H9 (cell line): Measurements from ENCODE around the gene DTNBP1. TPM values are rescaled to one million over a fixed set of nuclear protein-coding genes. Genes with fewer than 3 reads are reported as not detected.

ENCODE experiments used
- DNase-seq: peaks from one replicate; pipeline ENCODE4 v3.0.0-alpha.2; 2017
- H2AFZ ChIP-seq: one replicate; pipeline ENCODE4 v1.6.1; 2013; ENCODE audit warnings: mild to moderate bottlenecking, low read length, control low read depth, moderate library complexity
- H2AK5ac ChIP-seq: 2 replicates; pipeline ENCODE4 v1.6.1; 2013; ENCODE audit warnings: low read length, control low read depth, mixed read lengths; ENCODE audit not compliant: insufficient read length
- H2BK120ac ChIP-seq: one replicate; pipeline ENCODE4 v1.6.1; 2013; ENCODE audit warnings: low read depth, mild to moderate bottlenecking, low read length, control low read depth, inconsistent platforms; ENCODE audit not compliant: poor library complexity, severe bottlenecking
- H2BK12ac ChIP-seq: 2 replicates; pipeline ENCODE4 v1.6.1; 2013; ENCODE audit warnings: low read length, control low read depth, mixed read lengths, low read depth; ENCODE audit not compliant: insufficient read length
- H2BK15ac ChIP-seq: 2 replicates; pipeline ENCODE4 v1.6.1; 2013; ENCODE audit warnings: low read depth, low read length, control low read depth
- H2BK20ac ChIP-seq: one replicate; pipeline ENCODE4 v1.6.1; 2013; ENCODE audit warnings: low read depth, mild to moderate bottlenecking, low read length, control low read depth, inconsistent platforms; ENCODE audit not compliant: poor library complexity, severe bottlenecking
- H2BK5ac ChIP-seq: 2 replicates; pipeline ENCODE4 v1.6.1; 2013; ENCODE audit warnings: low read length, control low read depth, mixed read lengths; ENCODE audit not compliant: insufficient read length
- H3K14ac ChIP-seq: 2 replicates; pipeline ENCODE4 v1.6.1; 2013; ENCODE audit warnings: low read length, control low read depth; ENCODE audit not compliant: insufficient read depth
- H3K18ac ChIP-seq: 2 replicates; pipeline ENCODE4 v1.6.1; 2013; ENCODE audit warnings: low read depth, mild to moderate bottlenecking, mixed read lengths, low read length, control low read depth; ENCODE audit not compliant: insufficient read length
- H3K23ac ChIP-seq: 2 replicates; pipeline ENCODE4 v1.6.1; 2013; ENCODE audit warnings: low read length, control low read depth, mixed read lengths, low read depth; ENCODE audit not compliant: insufficient read length
- H3K23me2 ChIP-seq: 2 replicates; pipeline ENCODE4 v1.6.1; 2013; ENCODE audit warnings: low read depth, mild to moderate bottlenecking, mixed read lengths, low read length, control low read depth; ENCODE audit not compliant: insufficient read length, poor library complexity, severe bottlenecking
- H3K27ac ChIP-seq: 2 replicates; pipeline ENCODE4 v1.5.1; 2013; ENCODE audit warnings: low read length, control low read depth, mixed read lengths, low read depth; ENCODE audit not compliant: insufficient read length
- H3K27me3 ChIP-seq: 2 replicates; pipeline ENCODE4 v1.6.1; 2013; ENCODE audit warnings: low read length, control low read depth, inconsistent platforms; ENCODE audit not compliant: insufficient read depth
- H3K4ac ChIP-seq: 2 replicates; pipeline ENCODE4 v1.6.1; 2013; ENCODE audit warnings: low read depth, mild to moderate bottlenecking, control low read depth, inconsistent platforms, low read length, moderate library complexity
- H3K4me1 ChIP-seq: 2 replicates; pipeline ENCODE4 v1.6.1; 2013; ENCODE audit warnings: low read length, control low read depth, inconsistent platforms; ENCODE audit not compliant: insufficient read depth
- H3K4me2 ChIP-seq: 2 replicates; pipeline ENCODE4 v1.6.1; 2013; ENCODE audit warnings: low read length, control low read depth, mixed read lengths; ENCODE audit not compliant: insufficient read length, insufficient read depth
- H3K56ac ChIP-seq: 2 replicates; pipeline ENCODE4 v1.6.1; 2013; ENCODE audit warnings: low read depth, mild to moderate bottlenecking, mixed read lengths, low read length, control low read depth; ENCODE audit not compliant: insufficient read length
- H3K79me1 ChIP-seq: 2 replicates; pipeline ENCODE4 v1.6.1; 2013; ENCODE audit warnings: low read depth, mild to moderate bottlenecking, moderate library complexity, low read length, control low read depth, inconsistent platforms; ENCODE audit not compliant: insufficient read depth, poor library complexity, severe bottlenecking
- H3K79me2 ChIP-seq: 2 replicates; pipeline ENCODE4 v1.6.1; 2013; ENCODE audit warnings: low read length, control low read depth, inconsistent platforms; ENCODE audit not compliant: insufficient read depth
- H3K9ac ChIP-seq: 2 replicates; pipeline ENCODE4 v1.6.1; 2013; ENCODE audit warnings: low read length, control low read depth, mixed read lengths; ENCODE audit not compliant: insufficient read length; ENCODE audit errors: extremely low read depth
- H3K9me3 ChIP-seq: one replicate; pipeline ENCODE4 v1.6.1; 2013; ENCODE audit warnings: low read depth, low read length, inconsistent platforms; ENCODE audit not compliant: control insufficient read depth
- H3T11ph ChIP-seq: one replicate; pipeline ENCODE4 v1.6.1; 2013; ENCODE audit warnings: mild to moderate bottlenecking, low read length, control low read depth, inconsistent platforms
- H4K20me1 ChIP-seq: one replicate; pipeline ENCODE4 v1.6.1; 2013; ENCODE audit not compliant: control insufficient read depth, insufficient read length, insufficient read depth
- H4K5ac ChIP-seq: 2 replicates; pipeline ENCODE4 v1.6.1; 2013; ENCODE audit warnings: low read depth, mild to moderate bottlenecking, mixed read lengths, low read length, control low read depth; ENCODE audit not compliant: insufficient read length
- H4K8ac ChIP-seq: replicated peaks from 2 replicates; pipeline ENCODE4 v1.6.1; 2013; ENCODE audit warnings: low read length, control low read depth, mixed read lengths, low read depth; ENCODE audit not compliant: insufficient read length
- H4K91ac ChIP-seq: 2 replicates; pipeline ENCODE4 v1.6.1; 2013; ENCODE audit warnings: low read depth, mild to moderate bottlenecking, moderate library complexity, mixed read lengths, low read length, control low read depth; ENCODE audit not compliant: insufficient read length
- H3K27ac Mint-ChIP-seq, 3 experiments: 2 replicates in 2 of 3; 3 replicates in 1 of 3; pipeline ENCODE4 v1.8.0; 2020 to 2021; ENCODE audit warnings: mixed read lengths in 3 of 3, mild to moderate bottlenecking in 1 of 3, moderate library complexity in 1 of 3
- H3K27me3 Mint-ChIP-seq: 2 replicates; pipeline ENCODE4 v1.8.0; 2021; ENCODE audit warnings: low read depth, mild to moderate bottlenecking, moderate library complexity, mixed read lengths
- H3K36me3 Mint-ChIP-seq, 3 experiments: 2 replicates in 2 of 3; 3 replicates in 1 of 3; pipeline ENCODE4 v1.8.0; 2020 to 2021; ENCODE audit warnings: low read depth in 3 of 3, mixed read lengths in 3 of 3; ENCODE audit not compliant: insufficient read depth in 1 of 3
- H3K4me1 Mint-ChIP-seq, 2 experiments: 2 replicates each; pipeline ENCODE4 v1.8.0; 2020; ENCODE audit warnings: mixed read lengths in 2 of 2
- H3K4me3 Mint-ChIP-seq, 2 experiments: 2 replicates in 1 of 2; 3 replicates in 1 of 2; pipeline ENCODE4 v1.8.0; 2020 to 2021; ENCODE audit warnings: mild to moderate bottlenecking in 2 of 2, mixed read lengths in 2 of 2, moderate library complexity in 1 of 2
- H3K9me3 Mint-ChIP-seq, 2 experiments: 2 replicates in 1 of 2; 3 replicates in 1 of 2; pipeline ENCODE4 v1.8.0; 2020; ENCODE audit warnings: mild to moderate bottlenecking in 2 of 2, mixed read lengths in 2 of 2, moderate library complexity in 1 of 2
- CTCF ChIP-seq: fragments of 200-600 bp; sonication (generic); conservative IDR thresholded peaks from 3 replicates; pipeline ENCODE4 v1.8.0; 2021; ENCODE audit warnings: antibody characterized with exemption, mild to moderate bottlenecking
- whole genome bisulfite sequencing: extraction: QIAGEN DNeasy Blood & Tissue Kit; methylation state at CpG from one replicate; pipeline ENCODE4 v1.1.7; 2013; ENCODE audit warnings: missing lambda C conversion rate, low lambda C conversion rate, mixed read lengths; ENCODE audit not compliant: insufficient read length; ENCODE audit errors: extremely low coverage; 5-methylcytosine and 5-hydroxymethylcytosine counted together
- total RNA-seq: library from RNA; stranded (reverse); gene quantifications from 2 replicates; pipeline ENCODE4 v1.2.1, GENCODE V29; 2021

DTNBP1 gene
- total RNA-seq, 1 experiment from 2014 or later, result 12.9 TPM

GRCh38 chr6:15592610-15593009 lies 70.2 kb downstream of the DTNBP1 start:
- Histone ChIP-seq H2BK120ac (no peak overlapping the region), H3K27ac (no peak overlapping the region), H4K8ac (no peak overlapping the region), H3K4me1 (no peaks in the 10 kb centered on the region), H2BK15ac (no peak overlapping the region), H3K23me2 (no peaks in the 10 kb centered on the region), H3K4ac (no peak overlapping the region), H3K23ac (no peak overlapping the region), H3K79me2 (no peaks in the 10 kb centered on the region), H4K5ac (no peak overlapping the region), H3K79me1 (no peaks in the 10 kb centered on the region), H3T11ph (no peak overlapping the region), H2BK20ac (no peak overlapping the region), H3K9ac (no peak overlapping the region), H3K14ac (no peak overlapping the region), H3K4me2 (no peak overlapping the region), H3K18ac (no peak overlapping the region), H2AK5ac (no peak overlapping the region), H2BK12ac (no peak overlapping the region), H3K9me3 (no peaks in the 10 kb centered on the region), H4K91ac (no peak overlapping the region), H2BK5ac (no peak overlapping the region), H3K56ac (no peak overlapping the region), H3K27me3 (no peaks in the 10 kb centered on the region), H4K20me1 (no peaks in the 10 kb centered on the region), H2AFZ (no peak overlapping the region)
- no peak for TF ChIP-seq CTCF
- Mint-ChIP-seq H3K4me3 (no peak overlapping the region), H3K27me3 (no peaks in the 10 kb centered on the region), H3K9me3 (no peaks in the 10 kb centered on the region), H3K4me1 (no peaks in the 10 kb centered on the region; a peak in 1 of 4 replicates), H3K36me3 (no peaks in the 10 kb centered on the region), H3K27ac (peak overlapping the region in 1 of 3 experiments; percentile 2; a peak in 1 of 7 replicates)
- no peak for DNase-seq
- no CpG with 5 or more reads among the region's 2 CpGs for WGBS
